RKO (cell line): Measurements from ENCODE around the gene GSG1L.
A peak's percentile ranks its signal among the peaks of the same experiment; 100 is the strongest.

ENCODE experiments used
- DNase-seq: peaks from one replicate; pipeline ENCODE4 v3.0.0-alpha.2; 2016; ENCODE audit warnings: low spot score

The GSG1L gene

DNA sequence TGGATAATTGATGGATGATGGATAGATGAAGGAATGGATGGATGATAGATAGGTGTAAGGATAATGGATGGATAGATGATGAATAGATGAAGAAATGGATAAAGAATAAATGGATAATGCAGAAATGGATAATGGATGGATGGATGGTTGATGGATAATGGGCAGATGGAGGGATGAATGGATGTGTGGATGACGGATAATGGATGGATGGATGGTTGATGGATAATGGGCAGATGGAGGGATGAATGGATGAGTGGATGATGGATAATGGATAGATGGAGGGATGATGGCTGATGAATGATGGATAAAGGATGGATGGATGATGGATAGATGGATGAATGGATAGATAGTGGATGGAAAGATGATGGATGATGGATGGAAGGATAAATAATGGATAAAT, 274.4 kb downstream of the GSG1L start:
- DNase-seq = no peak

DNA sequence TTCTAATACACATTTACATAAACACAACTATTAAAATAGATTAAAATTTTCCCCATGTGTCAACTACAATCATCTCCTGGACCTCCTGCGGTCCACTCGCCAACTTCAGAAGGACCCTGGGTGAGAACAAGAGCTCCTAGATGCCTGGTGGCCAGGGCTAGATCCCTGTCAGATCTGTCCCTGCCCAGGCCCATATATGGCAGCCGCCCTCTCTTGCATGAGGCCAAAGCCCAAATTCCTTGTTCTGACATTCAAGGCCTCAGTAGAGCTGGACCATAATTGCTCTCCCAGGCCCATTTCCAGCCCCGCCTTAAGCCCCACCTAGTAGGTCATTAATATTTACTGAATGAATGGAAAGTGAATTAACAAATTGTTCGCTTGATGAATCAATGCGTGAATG, 275.8 kb downstream of the GSG1L start:
- DNase-seq = no peak

DNA sequence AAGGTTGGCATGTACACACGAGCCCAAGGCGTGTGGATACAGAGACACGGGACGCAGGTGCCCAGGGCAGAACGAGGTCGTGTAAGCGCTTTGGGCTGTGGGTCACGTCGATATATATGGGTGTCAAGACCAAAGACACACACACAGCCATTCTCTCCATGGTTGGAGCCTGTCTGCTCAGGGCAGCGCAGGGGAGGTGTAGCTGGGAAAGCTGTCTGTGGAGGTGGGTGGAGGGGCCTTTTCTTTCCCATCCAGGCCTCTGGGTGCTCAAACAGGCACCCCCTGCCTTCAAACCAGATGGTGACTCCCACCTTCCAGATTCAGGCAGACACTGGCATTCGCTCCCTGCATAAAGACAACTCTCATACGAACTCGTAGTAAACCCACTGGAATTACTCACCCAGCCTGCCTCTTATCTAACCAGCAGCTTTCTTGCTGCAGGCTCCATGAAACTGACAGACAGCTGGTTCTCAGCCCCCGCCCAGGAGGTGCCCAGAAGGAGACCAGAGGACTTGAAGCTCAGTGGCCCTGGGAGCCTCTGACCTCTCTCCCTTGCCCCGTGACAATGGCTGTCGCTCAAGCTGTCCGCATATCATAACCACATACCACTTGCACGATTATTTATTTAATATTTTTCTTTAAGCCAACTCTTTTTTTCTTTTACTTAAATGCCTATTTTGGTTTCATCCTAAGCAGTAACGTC, 276.4 kb downstream of the GSG1L start:
- no peak for DNase-seq

DNA sequence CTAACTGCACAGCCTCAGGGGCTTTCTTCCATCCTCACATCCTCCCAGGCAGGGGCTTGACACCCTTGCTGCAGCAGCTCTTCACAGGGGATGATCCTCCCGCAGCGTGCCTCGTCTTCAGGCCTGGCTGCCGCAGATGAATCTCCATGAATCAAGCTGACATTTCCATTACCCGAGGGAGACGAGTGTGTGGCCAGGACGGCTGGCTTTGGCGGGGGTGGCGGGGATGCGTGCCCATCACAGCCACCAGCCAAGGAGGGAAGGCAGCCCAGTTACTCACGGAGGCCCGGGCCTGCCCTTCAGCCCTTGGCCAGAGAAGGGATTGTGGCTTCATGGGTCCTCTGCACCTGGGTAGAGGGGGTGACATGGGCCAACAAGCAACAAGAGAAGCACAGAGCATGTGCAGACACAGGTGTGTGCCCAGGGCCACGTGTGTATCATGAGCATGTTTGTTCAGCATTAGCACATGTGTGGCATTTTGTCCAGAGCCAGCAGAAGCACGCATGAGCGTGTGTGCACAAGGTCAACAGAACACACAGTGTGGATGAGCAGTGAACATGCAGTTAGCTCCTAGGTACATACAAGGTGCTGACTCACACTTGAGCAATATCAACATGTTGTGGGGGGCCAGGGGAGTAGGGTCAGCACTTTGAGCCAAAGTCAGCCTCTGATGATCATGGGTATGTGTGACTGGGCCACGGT, 277.1 kb downstream of the GSG1L start:
- DNase-seq = no peak

DNA sequence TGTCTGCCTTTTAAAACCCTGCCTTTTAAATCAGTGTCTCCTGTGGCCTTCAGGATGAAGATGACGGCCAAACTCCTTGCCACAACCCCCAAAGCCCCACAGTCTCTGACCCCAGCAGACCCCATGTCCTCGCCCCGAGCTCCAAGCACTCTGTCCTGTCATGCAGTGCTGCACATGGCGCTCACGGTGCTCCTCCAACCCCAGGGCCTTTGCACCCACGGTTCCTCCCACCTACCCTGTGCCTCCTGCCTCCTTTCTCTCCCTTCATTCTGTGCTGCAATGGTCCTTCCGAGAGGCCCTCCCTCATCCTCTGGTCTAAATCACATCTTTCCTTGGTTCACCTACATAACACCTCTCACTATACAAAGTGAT, 278.2 kb downstream of the GSG1L start:
- no peak for DNase-seq

DNA sequence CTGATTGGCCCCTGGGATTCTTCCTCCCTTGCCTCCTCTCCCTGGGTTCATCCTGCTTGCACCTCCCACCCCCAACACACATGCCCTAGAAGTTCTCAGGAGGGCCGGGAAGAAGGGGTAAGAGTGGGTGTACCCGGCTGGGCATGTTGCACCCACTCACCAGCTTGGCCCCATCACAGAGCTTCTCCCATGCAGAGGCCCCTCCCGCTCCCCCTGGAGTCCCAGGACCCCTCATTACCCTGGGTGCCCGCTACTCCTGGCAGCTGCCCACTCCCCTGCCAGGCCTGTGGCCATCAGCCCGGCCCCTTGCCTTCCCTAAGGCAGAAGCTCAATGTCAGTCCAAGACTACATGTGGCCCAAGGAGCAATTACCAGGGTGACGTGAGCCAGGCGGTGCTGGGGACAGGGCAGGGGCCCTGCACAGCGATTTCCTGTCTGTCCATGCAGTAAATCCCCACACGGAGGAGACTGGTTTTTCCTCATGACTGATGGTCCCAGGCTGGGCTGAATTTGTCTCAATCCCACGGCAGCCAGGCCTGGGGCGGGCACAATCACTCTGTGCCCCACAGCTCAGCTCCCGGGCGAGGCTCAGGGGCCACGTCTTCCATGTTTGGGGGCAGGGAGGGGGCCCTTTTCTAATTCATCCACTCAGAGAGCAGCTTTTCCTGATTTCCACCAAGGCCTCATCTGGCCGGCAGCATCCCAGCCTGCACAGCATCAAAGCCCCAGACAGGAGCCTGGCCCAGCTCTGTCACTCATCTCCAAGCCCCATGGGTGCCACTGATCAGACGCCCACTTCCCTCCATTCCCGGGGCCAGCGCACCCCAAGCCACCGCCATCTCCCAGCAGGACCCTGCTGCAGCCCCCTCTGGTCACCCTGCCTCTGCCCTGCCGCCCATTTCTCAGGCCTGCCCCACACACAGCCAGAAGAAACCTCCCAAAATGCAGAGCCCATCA, 278.9 kb downstream of the GSG1L start:
- no peak for DNase-seq

DNA sequence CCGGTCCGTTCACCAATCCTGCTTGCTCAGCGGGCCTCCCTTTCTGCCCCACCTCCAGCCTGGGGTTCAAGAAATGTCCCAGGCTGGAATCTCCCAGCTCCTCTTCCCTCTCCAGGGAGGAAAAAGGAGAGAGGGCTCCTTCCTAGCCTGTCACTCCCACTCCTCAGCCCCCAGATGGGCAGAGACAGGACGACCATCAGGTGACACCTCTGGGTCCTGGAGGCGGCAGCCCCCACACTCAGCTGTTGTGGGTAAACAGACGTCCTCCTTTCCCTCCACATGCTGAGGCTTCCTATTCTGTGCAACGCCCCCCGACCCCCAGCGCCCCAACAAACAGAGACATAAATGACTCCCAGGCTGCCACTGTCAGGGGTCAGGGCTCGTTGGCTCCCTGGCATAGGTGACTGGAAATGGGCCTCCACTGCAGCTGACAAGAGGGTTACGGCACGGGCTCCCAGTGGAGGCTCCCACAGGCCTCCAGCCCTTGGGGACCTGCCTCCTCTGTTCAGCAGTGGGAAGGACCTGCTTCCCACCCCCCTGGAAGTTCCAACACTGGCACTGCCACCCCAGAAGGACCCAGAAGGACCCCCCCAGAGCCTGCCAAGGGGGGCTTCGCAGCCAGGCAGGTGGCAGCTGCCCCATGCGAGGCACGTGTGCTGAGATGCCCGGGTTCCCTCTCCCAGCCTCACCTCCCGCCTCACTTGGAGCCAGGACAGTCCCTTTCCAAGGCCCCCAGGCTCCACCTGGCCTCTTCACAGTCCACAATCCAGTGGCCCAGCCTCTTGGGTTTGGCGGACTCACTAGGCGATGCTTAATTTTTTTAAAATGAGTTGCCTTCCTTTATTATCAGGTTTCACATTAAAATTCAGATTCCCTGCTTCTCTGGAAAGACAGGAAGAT, 281.3 kb downstream of the GSG1L start:
- no peak for DNase-seq

DNA sequence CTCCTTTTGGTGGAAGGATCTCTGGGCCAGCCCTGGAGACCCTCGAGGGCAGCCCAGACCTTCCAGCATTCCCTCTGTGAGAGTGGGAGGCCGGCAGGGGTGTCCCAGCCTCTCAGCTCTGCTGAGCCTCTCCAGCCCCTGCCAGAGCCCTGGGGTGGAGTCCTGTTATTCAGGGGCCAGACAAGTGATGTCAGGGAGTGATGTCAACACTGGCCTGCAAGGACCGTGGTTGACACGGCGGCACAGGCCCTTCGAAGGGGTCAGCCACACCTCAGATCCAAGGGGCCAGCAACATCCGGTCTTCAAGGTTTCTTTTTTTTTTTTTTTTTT, 282.4 kb downstream of the GSG1L start:
- DNase-seq = no peak

DNA sequence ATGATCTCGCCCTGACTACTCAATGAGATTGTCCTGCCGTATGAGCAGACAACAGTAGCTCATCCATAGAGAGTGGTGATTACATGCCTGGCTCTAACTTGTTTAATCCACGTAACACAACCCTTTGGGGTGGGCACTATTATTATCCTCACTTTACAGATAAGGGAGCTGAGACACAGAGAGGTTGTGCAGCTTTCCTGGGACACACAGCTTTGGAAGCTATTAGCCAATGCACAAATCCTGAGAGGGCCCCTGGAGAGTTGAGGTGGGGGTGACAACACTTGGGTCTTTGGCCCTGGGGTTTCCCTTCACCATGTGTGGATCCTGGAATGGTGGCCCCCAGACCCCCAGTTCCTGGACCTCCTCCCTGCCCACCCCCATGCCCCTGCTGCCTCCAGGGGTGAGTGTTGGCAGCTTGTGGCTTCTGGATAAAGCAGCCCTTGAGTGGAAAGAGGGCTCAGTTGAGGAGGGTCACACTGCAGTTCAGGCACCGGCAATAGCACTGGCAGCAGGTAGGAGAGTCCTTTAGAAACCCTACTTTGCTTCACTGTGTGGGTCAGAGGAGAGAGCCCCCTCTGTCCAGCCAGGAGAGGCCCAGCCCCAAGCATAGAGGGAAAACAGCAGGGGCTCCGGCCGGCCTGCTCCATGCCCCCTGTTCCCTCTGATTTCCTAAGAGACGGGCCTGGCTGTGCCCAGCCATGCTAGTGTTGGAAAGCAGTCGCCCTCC, 282.9 kb downstream of the GSG1L start:
- no peak for DNase-seq

DNA sequence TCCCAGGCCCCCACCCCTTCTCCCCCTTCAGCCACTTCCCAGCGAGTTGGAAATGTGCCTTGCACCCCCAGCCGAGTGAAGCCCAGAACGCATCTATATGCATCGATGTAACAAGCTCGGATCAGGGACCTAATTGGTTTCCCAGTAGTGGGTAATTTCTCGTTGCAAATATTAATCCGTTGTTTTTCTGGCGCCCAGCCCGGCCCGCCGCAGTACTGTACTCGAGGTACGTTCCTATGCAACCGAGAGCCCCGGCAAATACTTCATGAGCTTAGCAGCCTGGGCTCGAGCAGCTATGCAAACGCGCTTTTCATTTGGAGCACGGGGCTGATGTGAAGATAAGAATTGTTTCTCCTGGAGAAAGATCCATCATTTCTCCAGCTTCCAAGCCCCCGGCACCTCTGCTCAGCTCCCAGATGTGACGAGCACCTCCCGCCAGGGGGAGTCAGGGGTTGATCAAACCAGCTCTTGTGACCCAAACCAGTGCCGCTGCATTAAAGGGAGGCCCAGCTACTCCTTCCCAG, 283.8 kb downstream of the GSG1L start:
- DNase-seq = peak; percentile 27

DNA sequence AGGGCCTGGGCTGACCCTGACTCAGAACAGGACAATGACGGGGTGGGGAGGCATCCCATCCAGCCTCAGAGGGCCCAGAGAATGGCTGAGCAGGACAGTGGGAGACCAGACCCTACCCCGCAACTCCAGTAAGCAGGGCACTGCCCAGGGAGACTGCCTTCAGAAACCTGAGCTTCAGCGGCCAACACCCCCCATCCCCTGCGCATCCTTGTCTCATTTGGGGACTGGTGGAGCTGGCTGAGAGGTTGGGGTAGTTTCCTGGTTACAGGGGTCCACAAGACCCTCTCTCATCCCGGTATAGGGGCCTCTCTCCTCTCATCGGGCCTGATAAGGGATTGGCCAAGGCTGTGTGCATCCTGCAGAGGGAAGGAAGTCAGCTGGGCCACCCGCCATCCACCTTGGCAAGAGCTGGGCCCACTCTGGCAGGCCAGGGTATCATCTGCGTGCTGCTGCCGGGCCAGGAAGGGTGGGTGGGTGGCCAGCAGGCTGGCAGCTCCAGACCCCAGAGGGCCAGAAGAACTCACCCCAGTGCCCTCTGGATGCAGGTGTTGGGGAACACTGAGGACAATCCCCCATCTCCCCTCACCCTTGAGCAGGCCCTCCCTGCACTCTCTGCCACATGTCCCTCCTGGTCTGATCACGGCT, 284.5 kb downstream of the GSG1L start:
- DNase-seq = no peak

DNA sequence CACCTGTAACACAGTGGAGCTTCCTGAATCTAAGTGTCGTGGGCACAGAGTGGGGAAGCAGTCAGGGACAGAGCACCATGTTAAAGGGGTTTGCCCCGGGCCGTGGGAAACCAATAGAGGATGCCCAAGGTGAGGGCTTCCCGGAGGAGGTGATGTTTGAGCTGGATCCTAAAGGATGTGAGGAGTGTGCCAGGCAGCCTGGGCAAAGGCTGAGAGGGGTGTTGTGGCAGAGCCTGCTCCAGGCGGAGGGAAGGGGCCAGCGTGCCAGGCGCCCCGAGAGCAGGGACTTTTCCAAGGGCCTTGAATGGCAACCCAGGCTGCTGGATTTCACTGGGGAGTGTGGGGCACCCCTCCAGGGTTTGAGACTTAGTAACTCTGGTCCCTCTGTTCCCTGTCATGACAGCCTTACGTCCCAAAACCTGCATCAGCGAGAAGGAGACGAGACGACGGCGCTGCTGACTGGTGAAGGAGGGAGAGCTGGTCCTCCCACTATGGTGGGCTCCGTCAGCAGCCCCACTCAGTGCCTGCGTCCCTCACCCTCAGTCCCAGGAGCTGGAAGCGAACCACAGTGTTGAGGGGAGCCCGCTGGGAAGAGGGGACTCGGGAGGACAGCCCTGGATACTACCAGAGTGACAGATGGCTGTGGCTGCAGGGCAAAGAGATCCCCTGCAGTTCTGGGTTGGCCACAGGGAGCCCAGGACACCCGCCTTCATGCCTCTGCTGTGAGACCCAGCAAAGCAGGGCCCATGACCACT, 285.2 kb downstream of the GSG1L start:
- no peak for DNase-seq

DNA sequence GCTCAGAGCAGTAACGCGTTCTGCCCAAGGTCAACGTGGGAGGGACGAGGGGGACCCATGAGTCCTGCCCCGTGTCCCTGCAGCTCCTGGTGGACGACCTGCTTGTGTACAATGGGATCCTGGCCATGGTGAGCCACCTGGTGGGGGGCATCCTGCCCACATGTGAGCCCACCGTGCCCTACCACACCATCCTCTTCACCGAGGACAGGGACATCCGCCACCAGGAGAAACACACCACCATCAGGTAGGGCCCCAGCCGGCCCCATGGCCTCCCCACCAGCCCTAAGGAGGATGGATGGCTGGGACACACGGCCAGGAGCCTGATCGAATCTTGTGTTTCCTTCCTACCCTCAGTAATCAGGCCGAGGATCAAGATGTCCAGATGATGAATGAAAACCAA, 286.0 kb downstream of the GSG1L start:
- DNase-seq = no peak

DNA sequence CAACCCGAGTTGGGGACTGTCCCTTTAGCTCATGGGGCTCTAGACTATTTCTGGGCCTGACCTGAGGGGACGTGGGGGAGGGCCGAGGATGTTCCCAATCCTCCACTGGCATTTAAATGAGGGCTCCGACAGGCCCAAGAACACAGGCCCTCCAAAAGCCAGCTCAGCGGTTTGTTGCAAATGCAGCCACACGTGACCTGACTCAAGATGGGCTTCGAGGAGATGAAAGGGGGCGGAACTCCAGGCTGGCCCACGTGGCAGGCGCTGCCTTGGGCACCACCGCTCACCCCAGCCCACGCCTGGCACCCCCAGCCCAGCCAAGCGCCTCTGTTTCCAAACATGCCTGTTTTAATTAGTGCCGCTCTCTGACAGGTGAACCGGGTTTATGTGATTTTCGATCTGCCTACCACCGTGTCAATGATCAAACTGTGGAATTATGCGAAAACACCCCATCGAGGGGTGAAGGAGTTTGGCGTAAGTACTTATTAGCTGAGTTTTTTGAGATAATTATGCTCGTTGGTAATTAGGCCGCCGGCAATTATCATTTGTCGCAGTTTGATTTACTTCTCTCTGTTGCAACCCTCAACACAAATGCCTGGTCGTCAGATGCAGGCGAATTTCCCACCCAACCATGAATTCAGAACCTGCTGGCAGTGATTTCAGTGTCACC, 286.8 kb downstream of the GSG1L start:
- no peak for DNase-seq

DNA sequence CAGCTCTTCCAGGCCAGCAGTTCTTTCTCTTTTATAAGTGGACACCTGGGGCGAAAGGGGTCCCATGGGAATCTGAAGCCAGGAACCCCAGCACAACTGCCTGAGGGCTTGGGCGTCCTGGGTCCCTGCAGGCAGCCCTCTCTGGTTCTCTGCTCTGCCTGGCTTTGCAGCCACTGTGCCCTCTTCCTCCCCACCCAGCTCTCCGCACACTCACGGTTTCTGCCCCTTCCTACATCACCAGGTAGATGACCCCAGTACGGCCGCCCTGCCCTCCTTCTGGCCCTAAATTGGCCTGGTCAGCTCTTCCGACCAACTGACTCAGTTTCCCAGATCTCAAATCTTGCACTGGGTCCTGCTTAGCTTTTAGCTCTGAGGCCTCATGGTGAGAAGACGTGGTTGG, 288.3 kb downstream of the GSG1L start:
- no peak for DNase-seq

DNA sequence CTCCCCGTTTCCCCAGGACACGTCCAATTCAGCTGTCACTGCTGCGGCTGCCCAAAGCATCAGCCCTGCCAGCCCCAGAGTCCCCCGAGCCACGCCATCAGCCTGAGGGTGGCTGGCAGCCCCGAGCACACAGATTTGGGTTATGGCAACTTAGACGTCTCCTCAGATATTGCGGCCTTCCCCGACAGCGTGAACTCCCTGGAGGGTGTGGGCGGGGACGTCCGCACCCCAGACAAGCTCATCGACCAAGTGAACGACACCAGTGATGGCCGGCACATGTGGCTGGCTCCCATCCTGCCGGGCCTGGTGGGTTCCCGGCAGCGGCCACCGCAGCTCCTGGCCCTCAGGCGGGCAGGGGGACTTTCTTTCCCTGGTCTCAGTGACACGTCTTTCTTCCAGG, 288.7 kb downstream of the GSG1L start:
- DNase-seq = no peak

DNA sequence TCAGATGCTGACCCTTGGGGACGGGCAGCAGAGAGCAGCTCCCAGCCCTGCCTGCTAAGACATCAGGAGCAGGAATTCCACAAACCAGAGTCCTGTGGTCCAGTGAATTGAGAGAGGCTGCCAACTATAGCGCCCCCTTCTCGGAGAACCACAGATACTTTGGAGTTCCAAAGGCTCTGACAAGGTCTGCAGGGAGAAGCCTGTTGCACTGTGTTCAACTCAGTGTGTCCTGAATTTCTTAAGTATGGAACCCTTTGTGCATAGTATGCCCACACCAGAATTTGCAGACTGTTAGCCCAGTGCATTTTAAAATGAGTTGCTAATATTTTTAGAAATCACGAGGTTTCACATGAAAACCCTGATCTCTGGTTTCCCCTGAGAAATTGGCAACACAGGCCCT, 290.2 kb downstream of the GSG1L start:
- DNase-seq = no peak

DNA sequence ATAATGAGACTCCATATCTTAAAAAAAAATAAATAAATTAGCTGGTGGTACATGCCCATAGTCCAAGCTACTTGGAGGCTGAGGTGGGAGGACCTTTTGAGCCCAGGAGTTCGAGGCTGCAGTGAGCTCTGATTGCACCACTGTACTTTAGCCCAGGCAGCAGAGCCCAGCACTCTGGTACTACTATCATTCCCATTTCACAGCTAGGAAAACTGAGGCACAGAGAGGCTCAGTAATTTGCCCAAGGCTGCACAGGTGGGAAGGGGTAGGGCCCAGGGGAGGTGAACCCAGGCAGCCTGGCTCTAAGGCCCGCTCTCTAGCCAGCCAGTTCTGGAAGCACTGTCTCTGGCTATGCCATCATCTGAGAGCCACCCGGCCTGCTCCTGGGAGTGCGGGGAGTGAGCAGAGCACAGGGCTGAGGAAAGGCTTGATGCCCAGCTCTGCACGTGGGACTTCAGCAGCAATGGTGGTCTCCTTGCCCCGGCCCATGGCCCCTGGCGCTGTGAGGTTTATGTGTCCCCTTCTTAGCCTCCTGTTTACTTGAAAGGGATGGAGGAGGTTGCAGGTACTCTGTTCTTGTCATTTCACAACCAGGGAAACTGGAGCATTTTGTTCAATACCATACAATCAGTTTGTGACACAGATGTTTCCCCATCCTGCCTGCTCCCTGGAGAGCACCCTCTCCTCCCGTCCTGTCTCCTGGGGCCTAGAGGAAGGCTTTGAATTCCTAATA, 291.3 kb downstream of the GSG1L start:
- DNase-seq = no peak
